Stimulated activated CD8-positive, alpha-beta memory T cell treated with anti-CD3 and anti-CD28 coated beads, Interleukin-7, amount 100 ng/mL, for 48 hours (primary cell): ENCODE results near the gene ZNF362.

Experiments used
- DNase-seq, 2 donors: peaks; one replicate each; pipeline ENCODE4 v3.0.0-alpha.2; 2020; ENCODE audit warnings: low read depth in 1 of 2; ENCODE audit errors: extremely low read depth in 1 of 2

ZNF362 gene

GRCh38 chr1:33341190-33341589, 84.9 kb downstream of the ZNF362 start:
- DNase-seq: no peak

- DNase-seq: no peak
These were observed 85.9 kb downstream of the ZNF362 start for GRCh38 chr1:33342041-33342723.

DNA sequence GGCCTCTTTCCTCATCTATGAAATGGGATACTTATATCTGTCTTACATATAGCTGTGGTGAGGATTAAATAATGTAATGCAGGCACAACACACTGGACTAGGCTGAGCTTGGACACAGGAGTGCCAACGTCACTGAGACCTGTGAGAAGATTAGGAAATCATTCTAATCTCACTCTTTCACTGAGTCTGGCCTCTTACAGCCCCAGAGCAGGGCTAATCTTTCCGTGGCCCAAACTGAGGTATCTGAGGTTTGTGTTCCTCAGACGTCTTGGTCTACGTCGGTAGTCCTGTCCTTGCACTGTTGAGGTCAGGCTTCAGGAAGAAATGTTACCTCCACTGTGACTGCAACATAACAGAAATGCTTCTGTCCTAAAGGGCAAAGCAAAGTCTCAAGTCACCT, 87.2 kb downstream of the ZNF362 start:
- DNase-seq: no peak

DNA sequence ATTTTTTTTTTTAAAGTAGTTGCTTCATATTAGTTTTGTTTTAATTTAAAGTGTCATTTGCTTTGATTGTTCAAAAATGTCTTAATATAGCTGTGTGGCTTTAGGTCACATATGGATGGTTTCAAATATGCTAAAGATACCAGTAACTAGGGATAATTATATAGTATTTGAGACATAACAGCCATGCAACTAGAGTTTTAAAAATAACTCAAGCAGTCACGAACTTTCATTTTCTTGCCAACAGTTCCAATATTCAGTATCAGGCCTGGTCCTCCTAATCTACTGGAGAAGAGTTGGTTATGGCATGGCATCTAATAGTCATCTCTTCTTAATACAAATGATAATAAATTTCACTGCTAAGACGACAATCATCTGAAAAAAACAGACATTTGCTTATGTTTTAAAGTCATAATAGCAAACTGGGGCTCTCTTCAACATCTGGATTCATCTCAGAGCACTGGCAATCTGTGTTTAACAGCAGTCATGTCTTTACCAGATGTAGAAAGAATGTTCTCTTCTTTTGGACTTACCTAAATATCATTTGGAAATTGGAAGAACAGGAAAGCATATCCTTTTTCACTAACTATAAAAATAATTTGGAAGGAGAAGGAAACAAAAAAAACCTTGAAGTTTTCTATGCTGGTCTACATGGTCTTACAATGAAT, 88.7 kb downstream of the ZNF362 start:
- DNase-seq: no peak

DNA sequence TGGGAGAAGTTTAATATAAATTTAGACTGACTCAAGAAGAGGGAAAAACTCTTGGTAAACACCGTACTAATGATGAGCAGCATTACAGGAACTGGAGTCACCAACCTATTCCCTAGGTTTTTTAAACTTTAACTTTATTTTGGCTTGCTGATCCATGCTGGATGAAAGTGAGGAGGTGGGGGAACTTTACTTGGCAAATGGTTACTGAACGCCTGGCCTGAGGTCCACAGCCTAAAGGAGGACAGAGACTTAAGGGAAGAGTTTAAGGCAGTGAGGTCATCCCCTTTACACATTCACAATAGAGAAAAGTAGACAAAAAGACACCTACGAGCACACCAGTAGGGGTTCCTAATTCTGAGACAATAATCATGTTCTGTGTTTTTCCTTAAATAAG, 90.2 kb downstream of the ZNF362 start:
- DNase-seq: no peak

DNA sequence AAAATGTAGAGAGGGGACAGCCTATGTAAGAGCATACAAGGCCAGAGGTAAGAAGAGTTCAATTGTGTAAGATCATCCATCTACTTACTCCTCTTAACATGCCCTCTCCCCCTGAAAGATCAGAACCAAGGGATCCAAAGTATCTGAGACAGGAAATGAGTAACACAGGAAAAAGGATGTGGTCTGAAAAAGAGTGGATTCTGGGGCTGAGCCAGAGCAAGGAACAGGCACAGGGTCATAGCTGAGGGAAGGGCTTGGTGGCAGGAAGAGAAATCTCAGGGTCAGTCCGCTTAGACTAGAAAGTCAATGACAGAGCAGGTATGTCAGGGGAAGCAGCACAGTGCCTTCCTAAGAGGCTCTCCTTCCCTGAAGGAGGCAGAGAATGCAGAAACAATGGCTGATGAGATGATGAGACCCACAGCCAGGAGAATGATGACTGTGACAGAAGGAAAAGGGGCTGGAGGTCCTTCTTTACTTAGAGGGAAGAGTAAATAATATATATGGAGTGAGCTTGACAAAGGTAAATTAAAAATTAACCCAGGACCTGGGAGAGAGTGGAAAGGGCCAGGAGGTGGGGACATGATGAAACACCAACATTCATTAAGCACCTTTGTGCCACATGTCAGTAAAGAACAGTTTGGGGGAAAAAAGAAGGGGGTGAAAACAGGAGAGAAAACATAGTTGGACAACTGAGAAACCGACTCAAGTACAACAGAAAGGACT, 90.8 kb downstream of the ZNF362 start:
- no peak for DNase-seq

DNA sequence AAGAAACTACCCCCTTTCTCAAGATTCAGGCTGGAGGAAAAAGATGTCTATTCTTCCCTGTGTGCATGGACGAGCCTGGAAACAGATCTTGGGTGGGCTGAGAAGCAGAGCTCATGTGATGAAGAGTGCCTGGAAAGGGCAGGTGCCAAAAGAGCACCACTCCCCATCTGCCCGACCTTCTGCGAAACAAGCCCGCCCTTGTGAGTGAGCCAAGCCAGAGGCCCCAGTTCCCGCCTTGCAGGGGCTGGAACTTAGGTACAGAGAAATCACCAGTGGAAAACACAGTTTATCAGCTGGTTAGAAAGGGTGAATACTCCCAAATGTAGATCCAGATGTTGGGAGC, 91.3 kb downstream of the ZNF362 start:
- DNase-seq: no peak

GRCh38 chr1:33348194-33348593, 91.9 kb downstream of the ZNF362 start:
- DNase-seq: no peak

- no peak for DNase-seq
These were observed 92.4 kb downstream of the ZNF362 start for GRCh38 chr1:33348676-33349080.

DNA sequence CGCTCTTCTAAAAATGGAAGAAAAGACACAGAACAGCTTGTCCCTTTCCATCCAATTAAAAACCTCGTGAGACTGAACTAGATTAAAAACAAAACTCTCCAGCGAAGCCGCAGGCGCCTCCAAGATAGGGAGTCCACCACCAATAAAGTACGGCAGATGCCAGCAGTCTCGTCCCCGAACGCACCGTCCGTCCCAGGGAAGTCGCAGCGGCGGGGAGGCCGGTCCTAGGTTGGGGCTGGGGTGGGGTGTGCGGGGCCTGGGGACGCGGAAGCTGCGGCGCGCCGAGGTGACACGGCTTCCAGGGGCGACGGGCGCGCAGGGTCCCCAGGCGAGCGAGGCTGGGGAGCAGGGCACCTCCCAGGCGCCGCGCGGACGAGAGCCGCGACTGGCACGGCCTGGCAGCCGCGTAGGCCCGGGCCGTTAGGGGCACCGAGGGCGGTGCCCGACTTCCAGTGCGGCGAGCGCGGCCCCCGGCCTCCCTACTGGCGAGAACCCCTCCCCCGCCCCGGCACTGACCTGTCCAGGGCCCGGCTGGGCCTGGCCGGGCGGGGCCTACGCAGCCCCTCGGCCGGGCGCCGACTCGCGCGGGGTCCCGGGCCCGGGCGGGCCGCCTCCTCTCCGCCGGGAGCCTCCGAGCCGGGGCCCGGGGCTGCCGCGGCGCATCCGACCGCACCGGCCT, 92.9 kb downstream of the ZNF362 start:
- DNase-seq: peak; percentile 22 to 25

GRCh38 chr1:33349778-33350610, 93.7 kb downstream of the ZNF362 start:
- DNase-seq: peak; percentile 59 to 62
